HUES6 (cell line): ENCODE results near the gene R3HDML.
"Not testable (repeated sequence)": the region's sequence is repeated elsewhere in the genome, so short reads cannot be mapped to it uniquely, and the experiment has no call there.

ENCODE experiments used
- H3K27ac ChIP-seq: 2 replicates; pipeline ENCODE4 v1.7.0; 2013; ENCODE audit warnings: low read depth, mild to moderate bottlenecking, low read length, inconsistent platforms
- H3K27me3 ChIP-seq: 2 replicates; pipeline ENCODE4 v1.6.1; 2013; ENCODE audit warnings: low read length; ENCODE audit not compliant: control insufficient read depth, insufficient read depth
- H3K36me3 ChIP-seq: 2 replicates; pipeline ENCODE4 v1.6.1; 2013; ENCODE audit warnings: low read length; ENCODE audit not compliant: control insufficient read depth, insufficient read depth
- H3K4me1 ChIP-seq: 2 replicates; pipeline ENCODE4 v1.6.1; 2013; ENCODE audit warnings: low read length; ENCODE audit not compliant: control insufficient read depth, insufficient read depth
- H3K4me3 ChIP-seq: 2 replicates; pipeline ENCODE4 v1.5.1; 2013; ENCODE audit warnings: low read depth, low read length
- H3K9ac ChIP-seq: one replicate; pipeline ENCODE4 v1.6.1; 2013; ENCODE audit warnings: mild to moderate bottlenecking, low read length
- H3K9me3 ChIP-seq: 2 replicates; pipeline ENCODE4 v1.6.1; 2013; ENCODE audit warnings: low read depth, low read length; ENCODE audit not compliant: control insufficient read depth, insufficient read depth

R3HDML gene

GRCh38 chr20:44334306-44334705, 2.5 kb upstream of the R3HDML start:
- Histone ChIP-seq H3K27ac (no peak overlapping the region), H3K36me3 (no peaks in the 10 kb centered on the region), H3K9ac (no peak overlapping the region), H3K4me1 (peaks cover 10% of the 10 kb centered on the region; the same call in 1 of the 2 replicates), H3K4me3 (no peak overlapping the region), H3K9me3 (no peaks in the 10 kb centered on the region), H3K27me3 (no peaks in the 10 kb centered on the region)

- Histone ChIP-seq H3K36me3 (no peaks in the 10 kb centered on the region), H3K27me3 (no peaks in the 10 kb centered on the region), H3K4me1 (peaks cover 10% of the 10 kb centered on the region; the same call in 1 of the 2 replicates), H3K9ac (no peak overlapping the region), H3K27ac (no peak overlapping the region), H3K9me3 (no peaks in the 10 kb centered on the region), H3K4me3 (no peak overlapping the region)
Observed at GRCh38 chr20:44334709-44335108, 2.1 kb upstream of the R3HDML start.

GRCh38 chr20:44335675-44336074, 1.2 kb upstream of the R3HDML start:
- Histone ChIP-seq H3K27ac (no peak overlapping the region), H3K4me3 (no peak overlapping the region), H3K27me3 (no peaks in the 10 kb centered on the region), H3K9ac (no peak overlapping the region), H3K9me3 (no peaks in the 10 kb centered on the region), H3K4me1 (peaks cover 10% of the 10 kb centered on the region; the same call in 1 of the 2 replicates), H3K36me3 (no peaks in the 10 kb centered on the region)

DNA sequence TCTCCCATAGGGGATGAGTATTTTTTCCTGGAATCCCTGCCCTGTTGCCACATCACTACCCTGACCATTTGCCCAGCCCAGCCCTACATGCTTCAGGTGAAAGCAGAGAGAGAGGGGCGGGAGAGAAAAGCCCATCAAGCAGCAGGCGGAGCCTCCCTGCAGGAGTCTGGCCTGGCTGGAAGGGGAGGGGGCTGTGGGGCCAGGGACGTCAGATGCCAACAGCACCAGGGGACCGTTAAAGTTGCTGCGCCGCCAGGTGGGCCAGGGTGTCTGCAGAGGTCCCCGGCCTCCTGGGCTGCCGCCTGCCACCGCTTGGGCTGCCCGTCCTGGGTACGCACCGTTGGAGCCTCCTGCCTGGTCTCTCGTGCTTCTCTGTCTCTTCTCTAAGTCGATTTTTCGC, 757 bp upstream of the R3HDML start:
- Histone ChIP-seq H3K27ac (no peak overlapping the region), H3K27me3 (no peaks in the 10 kb centered on the region), H3K4me3 (no peak overlapping the region), H3K9me3 (no peaks in the 10 kb centered on the region), H3K36me3 (no peaks in the 10 kb centered on the region), H3K9ac (no peak overlapping the region), H3K4me1 (peaks cover 10% of the 10 kb centered on the region; the same call in 1 of the 2 replicates)

GRCh38 chr20:44342248-44342647, 5.4 kb downstream of the R3HDML start:
- no peaks in the 10 kb centered on the region for H3K27me3 ChIP-seq
- no peak overlapping the region for H3K9ac ChIP-seq
- no peaks in the 10 kb centered on the region for H3K9me3 ChIP-seq
- no peaks in the 10 kb centered on the region for H3K36me3 ChIP-seq
- no peak overlapping the region for H3K4me3 ChIP-seq
- no peaks in the 10 kb centered on the region for H3K4me1 ChIP-seq
- H3K27ac ChIP-seq: no peak overlapping the region

DNA sequence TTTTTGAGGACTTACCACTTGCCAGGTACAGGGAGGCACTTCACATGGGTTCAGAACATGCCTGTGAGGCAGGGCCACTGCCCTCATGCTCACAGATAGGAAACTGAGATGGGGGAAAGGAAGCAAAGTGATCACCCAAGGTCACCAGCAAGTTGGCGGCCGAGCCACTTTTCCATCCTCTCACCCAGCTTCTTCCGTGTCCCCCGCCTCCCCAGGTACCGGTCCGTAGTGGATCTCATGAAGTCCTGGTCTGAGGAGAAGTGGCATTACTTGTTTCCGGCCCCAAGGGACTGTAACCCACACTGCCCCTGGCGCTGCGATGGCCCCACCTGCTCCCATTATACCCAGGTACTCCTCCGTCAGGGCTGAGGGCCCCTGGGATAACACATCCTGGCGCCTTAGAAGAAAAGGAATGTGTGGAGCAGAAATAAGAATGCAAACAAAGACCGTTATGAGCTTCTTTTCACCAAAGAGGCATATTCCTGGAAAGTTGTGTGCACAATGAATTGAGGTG, 6.4 kb downstream of the R3HDML start:
- H3K4me3 ChIP-seq: no peak overlapping the region
- no peak overlapping the region for H3K27ac ChIP-seq
- H3K9ac ChIP-seq: no peak overlapping the region
- no peaks in the 10 kb centered on the region for H3K4me1 ChIP-seq
- H3K27me3 ChIP-seq: no peaks in the 10 kb centered on the region
- no peaks in the 10 kb centered on the region for H3K9me3 ChIP-seq
- H3K36me3 ChIP-seq: no peaks in the 10 kb centered on the region

- Histone ChIP-seq H3K27ac (no peak overlapping the region), H3K9ac (no peak overlapping the region), H3K4me3 (no peak overlapping the region), H3K9me3 (no peaks in the 10 kb centered on the region), H3K4me1 (no peaks in the 10 kb centered on the region), H3K36me3 (no peaks in the 10 kb centered on the region), H3K27me3 (no peaks in the 10 kb centered on the region)
Observed at GRCh38 chr20:44344723-44345122, 7.9 kb downstream of the R3HDML start.

- Histone ChIP-seq H3K4me3 (no peak overlapping the region), H3K27me3 (no peaks in the 10 kb centered on the region), H3K4me1 (no peaks in the 10 kb centered on the region), H3K9me3 (no peaks in the 10 kb centered on the region), H3K9ac (no peak overlapping the region), H3K27ac (no peak overlapping the region), H3K36me3 (no peaks in the 10 kb centered on the region)
Observed at GRCh38 chr20:44345147-44345546, 8.3 kb downstream of the R3HDML start.

DNA sequence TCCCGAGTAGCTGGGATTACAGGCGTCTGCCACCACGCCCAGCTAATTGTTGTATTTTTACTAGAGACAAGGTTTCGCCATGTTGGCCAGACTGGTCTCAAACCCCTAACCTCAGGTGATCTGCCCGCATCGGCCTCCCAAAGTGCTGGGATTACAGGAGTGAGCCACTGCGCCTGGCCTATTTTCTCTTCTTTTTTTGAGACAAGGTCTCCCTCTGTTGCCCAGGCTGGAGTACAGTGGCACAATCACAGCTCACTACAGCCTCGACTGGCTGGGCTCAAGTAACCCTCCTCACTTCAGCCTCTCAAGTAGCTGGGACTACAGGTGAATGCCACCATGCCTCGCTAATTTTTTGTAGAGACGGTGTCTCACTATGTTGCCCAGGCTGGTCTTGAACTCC, 9.1 kb downstream of the R3HDML start:
- not testable (repeated sequence) for H3K27ac ChIP-seq, H3K36me3 ChIP-seq, H3K27me3 ChIP-seq, H3K4me3 ChIP-seq, H3K9me3 ChIP-seq, H3K4me1 ChIP-seq, H3K9ac ChIP-seq

DNA sequence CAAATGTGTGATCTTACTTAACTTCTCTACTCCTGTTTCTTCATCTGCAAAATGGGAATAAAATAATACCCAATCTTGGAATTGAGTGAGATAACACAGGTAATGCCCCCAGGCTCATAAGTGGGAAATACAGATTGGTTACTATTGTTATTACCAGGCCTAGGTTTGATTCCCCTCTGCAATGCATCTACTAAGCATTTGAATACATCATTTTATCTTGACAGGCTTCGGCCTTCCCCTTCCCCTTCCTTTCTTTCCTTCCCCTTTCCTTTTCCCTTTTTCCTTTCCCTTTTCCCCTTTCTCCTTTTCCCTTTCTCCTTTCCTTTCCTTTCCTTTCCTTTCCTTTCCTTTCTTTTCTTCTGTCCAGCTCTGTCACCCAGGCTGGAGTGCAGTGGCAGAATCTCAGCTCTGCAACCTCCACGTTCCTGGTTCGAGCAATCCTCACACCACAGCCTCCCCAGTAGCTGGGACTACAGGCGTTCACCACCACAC, 11.4 kb downstream of the R3HDML start:
- Histone ChIP-seq H3K4me1 (peaks cover 3% of the 10 kb centered on the region; the same call in 1 of the 2 replicates), H3K36me3 (no peaks in the 10 kb centered on the region), H3K27ac (no peak overlapping the region), H3K9ac (no peak overlapping the region), H3K9me3 (no peaks in the 10 kb centered on the region), H3K4me3 (no peak overlapping the region), H3K27me3 (no peaks in the 10 kb centered on the region)

DNA sequence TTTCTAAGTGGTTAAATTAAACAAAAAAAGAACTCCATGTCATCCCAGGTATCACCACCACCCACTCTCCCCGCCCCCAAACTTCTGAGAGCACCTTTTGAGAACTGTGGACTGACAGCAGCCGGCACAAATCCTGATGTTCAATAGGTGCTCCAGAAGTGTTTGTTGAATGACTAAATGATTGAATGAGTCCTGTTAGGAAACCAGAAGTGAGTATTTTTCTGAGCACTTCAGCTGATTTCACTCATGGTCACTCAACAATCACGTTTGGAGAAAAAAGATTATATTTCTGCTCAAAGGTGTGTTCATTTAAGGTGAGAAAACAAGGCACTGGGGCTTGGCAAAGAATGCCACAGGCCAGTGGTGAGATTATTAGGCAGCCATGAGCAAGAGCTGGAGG, 12.5 kb downstream of the R3HDML start:
- Histone ChIP-seq H3K27ac (no peak overlapping the region), H3K4me1 (peaks cover 3% of the 10 kb centered on the region; the same call in 1 of the 2 replicates), H3K9ac (no peak overlapping the region)

DNA sequence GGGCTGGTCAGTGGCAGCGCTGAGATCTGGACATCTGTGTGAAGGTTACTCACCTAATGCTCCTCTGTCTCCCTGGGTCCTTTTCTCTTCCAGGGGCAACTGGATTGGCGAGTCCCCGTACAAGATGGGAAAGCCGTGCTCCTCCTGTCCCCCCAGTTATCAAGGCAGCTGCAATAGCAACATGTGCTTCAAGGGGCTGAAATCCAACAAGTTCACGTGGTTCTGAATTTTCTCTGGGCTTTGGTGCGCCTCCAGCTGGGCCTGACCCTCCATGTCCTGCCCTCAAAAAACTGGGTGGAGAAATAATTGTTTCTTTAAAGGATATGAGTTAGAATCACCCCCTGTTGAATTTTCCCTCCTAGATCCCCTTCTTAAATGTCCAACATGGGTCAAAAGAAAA, 13.7 kb downstream of the R3HDML start:
- no peak overlapping the region for H3K27ac ChIP-seq
- no peaks in the 10 kb centered on the region for H3K27me3 ChIP-seq
- H3K36me3 ChIP-seq: no peaks in the 10 kb centered on the region
- no peak overlapping the region for H3K4me3 ChIP-seq
- peaks cover 3% of the 10 kb centered on the region; the same call in 1 of the 2 replicates for H3K4me1 ChIP-seq
- no peaks in the 10 kb centered on the region for H3K9me3 ChIP-seq
- H3K9ac ChIP-seq: no peak overlapping the region

More for the DNA sequence above, 12.5 kb downstream of the R3HDML start:
- no peak overlapping the region for H3K4me3 ChIP-seq
- no peaks in the 10 kb centered on the region for H3K36me3 ChIP-seq
- no peaks in the 10 kb centered on the region for H3K27me3 ChIP-seq
- H3K9me3 ChIP-seq: no peaks in the 10 kb centered on the region
